GM12878 (cell line): ENCODE results near the gene TP73. TPM values are rescaled to one million over a fixed set of nuclear protein-coding genes. Genes with fewer than 3 reads are reported as not detected.

Experiments
- ATAC-seq: fragments of 200-7000 bp; cut with Tn5 transposase; 3 replicates; pipeline ENCODE4 v1.9.1; 2020; ENCODE audit warnings: mild to moderate bottlenecking, moderate library complexity
- BruUV-seq: library from RNA; stranded (reverse); fragments of 400-500 nt; replicated peaks from 2 replicates; lab custom pipeline; 2021; lab: Mats Ljungman, UMichigan
- CTCF ChIA-PET: fragments of 300-600 bp; sonication (Branson Sonifier 250); formaldehyde crosslinking; extraction: SDS; loops from one replicate; lab custom pipeline; 2021; ENCODE audit warnings: inconsistent platforms; lab: Yijun Ruan, JAX
- POLR2A ChIA-PET: fragments of 350-600 bp; formaldehyde crosslinking; extraction: SDS; loops from one replicate; lab custom pipeline; 2021; ENCODE audit warnings: inconsistent platforms; lab: Charles Lee
- RAD21 ChIA-PET: fragments of 300-600 bp; sonication (Branson Sonifier 250); formaldehyde crosslinking; loops from one replicate; lab custom pipeline; 2023; ENCODE audit warnings: antibody characterized with exemption; ENCODE audit not compliant: unreplicated experiment; lab: Charles Lee
- SMC1A ChIA-PET: fragments of 300-600 bp; sonication (Branson Sonifier 250); formaldehyde crosslinking; loops from one replicate; lab custom pipeline; 2023; ENCODE audit not compliant: unreplicated experiment, uncharacterized antibody; lab: Charles Lee
- DNase-seq: peaks from one replicate; pipeline ENCODE4 v3.0.0-alpha.2; 2011; ENCODE audit warnings: low read depth, low spot score
- FAIRE-seq: peaks from 3 replicates; lab custom pipeline; 2011; peaks lifted over from hg19 to GRCh38; lab: Jason Lieb, UNC
- H2AFZ ChIP-seq: 2 replicates; pipeline ENCODE4 v1.6.0; 2011; ENCODE audit warnings: low read depth, low read length, control low read depth; ENCODE audit not compliant: control insufficient read depth
- H3K27ac ChIP-seq: 2 replicates; pipeline ENCODE4 v1.5.1; 2011; ENCODE audit warnings: control low read depth; ENCODE audit not compliant: control insufficient read depth, insufficient read depth
- H3K27me3 ChIP-seq, 2 experiments: replicated peaks in 1 of 2; 2 replicates each; pipeline versions ENCODE4 v1.6.0 to v1.6.1; 2011; ENCODE audit warnings: low read length in 1 of 2; ENCODE audit not compliant: control insufficient read depth in 2 of 2, insufficient read depth in 2 of 2
- H3K36me3 ChIP-seq, 2 experiments: 2 replicates each; pipeline ENCODE4 v1.5.1; 2011; ENCODE audit warnings: low read length in 1 of 2; ENCODE audit not compliant: control insufficient read depth in 2 of 2, insufficient read depth in 2 of 2
- H3K4me1 ChIP-seq: 2 replicates; pipeline ENCODE4 v1.6.1; 2011; ENCODE audit warnings: mild to moderate bottlenecking, low read length, moderate library complexity, mixed read lengths; ENCODE audit not compliant: control insufficient read depth, insufficient read depth
- H3K4me2 ChIP-seq: 2 replicates; pipeline ENCODE4 v1.6.0; 2011; ENCODE audit warnings: control low read depth; ENCODE audit not compliant: control insufficient read depth, insufficient read depth
- H3K4me3 ChIP-seq: fragments of 200-600 bp; sonication (generic); 2 replicates; pipeline ENCODE4 v1.5.1; 2016
- H3K79me2 ChIP-seq: 2 replicates; pipeline ENCODE4 v1.6.0; 2011; ENCODE audit warnings: low read length; ENCODE audit not compliant: control insufficient read depth, insufficient read depth
- H3K9ac ChIP-seq: 2 replicates; pipeline ENCODE4 v1.8.0; 2011; ENCODE audit warnings: low read length, control low read depth, mixed read lengths; ENCODE audit not compliant: control insufficient read depth, insufficient read depth
- H3K9me3 ChIP-seq: replicated peaks from 3 replicates; pipeline ENCODE4 v1.5.1; 2011; ENCODE audit warnings: mild to moderate bottlenecking, low read length; ENCODE audit not compliant: control insufficient read depth, insufficient read depth
- H4K20me1 ChIP-seq: 2 replicates; pipeline ENCODE4 v1.6.0; 2011; ENCODE audit not compliant: control insufficient read depth, insufficient read depth
- FOXK2 ChIP-seq: fragments of 450-650 bp; IDR thresholded peaks from 2 replicates; pipeline ENCODE4 v1.6.1; 2017; ENCODE audit warnings: mild to moderate bottlenecking, moderate library complexity
- HDAC2 ChIP-seq: fragments of 200-600 bp; sonication (generic); IDR thresholded peaks from 2 replicates; pipeline ENCODE4 v1.6.1; 2017
- HDAC6 ChIP-seq: fragments of 200-600 bp; sonication (generic); IDR thresholded peaks from one replicate; pipeline ENCODE4 v1.8.0; 2017; ENCODE audit warnings: antibody characterized with exemption; ENCODE audit not compliant: unreplicated experiment
- KLF5 ChIP-seq: fragments of 450-650 bp; IDR thresholded peaks from 2 replicates; pipeline ENCODE4 v1.6.1; 2014; ENCODE audit warnings: mild to moderate bottlenecking; ENCODE audit not compliant: partially characterized antibody
- MEF2A ChIP-seq: IDR thresholded peaks from 2 replicates; pipeline ENCODE4 v1.6.1; 2011; ENCODE audit warnings: low read depth, mild to moderate bottlenecking, low read length, moderate library complexity; ENCODE audit not compliant: insufficient read depth
- NFXL1 ChIP-seq: fragments of 450-650 bp; IDR thresholded peaks from 2 replicates; pipeline ENCODE4 v1.6.1; 2017; ENCODE audit warnings: antibody characterized with exemption, mild to moderate bottlenecking, borderline replicate concordance
- NFYA ChIP-seq: IDR thresholded peaks from 2 replicates; pipeline ENCODE4 v1.6.1; 2011; ENCODE audit warnings: low read depth, mild to moderate bottlenecking, low read length, improper control_type of control experiment, borderline replicate concordance
- NKRF ChIP-seq: fragments of 450-650 bp; conservative IDR thresholded peaks from 2 replicates; pipeline ENCODE4 v1.6.1; 2017; ENCODE audit warnings: mild to moderate bottlenecking, moderate library complexity
- NR2F1 ChIP-seq: fragments of 450-650 bp; conservative IDR thresholded peaks from 2 replicates; pipeline ENCODE4 v1.6.1; 2017; ENCODE audit warnings: mild to moderate bottlenecking
- POLR2AphosphoS5 ChIP-seq: IDR thresholded peaks from 2 replicates; pipeline ENCODE4 v1.6.1; 2011; ENCODE audit warnings: mild to moderate bottlenecking, low read length, inconsistent platforms
- RELA ChIP-seq: fragments of 450-650 bp; IDR thresholded peaks from 2 replicates; pipeline ENCODE4 v1.8.0; 2014; ENCODE audit warnings: borderline replicate concordance; ENCODE audit not compliant: partially characterized antibody
- RELB ChIP-seq: fragments of 450-650 bp; IDR thresholded peaks from 2 replicates; pipeline ENCODE4 v1.6.1; 2017; ENCODE audit warnings: low read depth, mild to moderate bottlenecking, moderate library complexity
- RFX5 ChIP-seq: IDR thresholded peaks from 2 replicates; pipeline ENCODE4 v1.6.1; 2011; ENCODE audit warnings: low read depth, low read length, improper control_type of control experiment
- SREBF2 ChIP-seq: IDR thresholded peaks from 2 replicates; pipeline ENCODE4 v1.6.1; 2012; ENCODE audit warnings: mild to moderate bottlenecking, low read length
- STAT3 ChIP-seq: IDR thresholded peaks from 2 replicates; pipeline ENCODE4 v1.6.1; 2011; ENCODE audit warnings: low read depth, low read length, improper control_type of control experiment
- ZNF622 ChIP-seq: fragments of 450-650 bp; IDR thresholded peaks from 2 replicates; pipeline ENCODE4 v1.6.1; 2017; ENCODE audit warnings: mild to moderate bottlenecking, inconsistent platforms
- WGBS: methylation state at CpG from one replicate; pipeline ENCODE4 v1.1.6; 2016; ENCODE audit warnings: low lambda C conversion rate; ENCODE audit not compliant: insufficient replicate concordance, insufficient coverage; ENCODE audit errors: missing lambda C conversion rate; 5-methylcytosine and 5-hydroxymethylcytosine counted together
- in situ Hi-C: fragments of 300-500 bp; cut with MboI; formaldehyde crosslinking; loops from 9 replicates; pipeline ENCODE4 v1.14.3; 2018; ENCODE audit warnings: mixed read lengths
- intact Hi-C: fragments of 100-400 bp; cut with micrococcal nuclease; formaldehyde crosslinking; loops from one replicate; pipeline ENCODE4 v1.14.2; 2022; ENCODE audit not compliant: unreplicated experiment
- polyA plus RNA-seq, 11 experiments: library from polyadenylated mRNA; depleted of rRNA in 4 of 11; unstranded in 6 of 11; stranded (reverse) in 5 of 11; fragments of >200 nt; fragmentation: Nextera tagmentation in 4 of 11; fragmentation: Illumina TruSeq in 1 of 11; extraction: Ambion mirVana in 4 of 11; extraction: Trizol in 1 of 11; gene quantifications; 1 replicate in 1 of 11; 2 replicates in 10 of 11; pipeline versions ENCODE4 v1.2.1 to v1.2.3, GENCODE V29; 2011 to 2016; ENCODE audit warnings: inconsistent platforms in 2 of 11, missing spikeins in 2 of 11, low read depth in 1 of 11
- total RNA-seq, 4 experiments: library from RNA; depleted of rRNA in 3 of 4; stranded (reverse); fragments of >200 nt in 3 of 4; fragmentation: Illumina TruSeq in 1 of 4; extraction: Trizol in 1 of 4; gene quantifications; 2 replicates each; pipeline versions ENCODE4 v1.2.1 to v1.2.3, GENCODE V29; 2013 to 2021
- TF ChIP-seq, protein P1 (sequence below): fragments of 150-350 bp; IDR thresholded peaks from 2 replicates; pipeline ENCODE4 v1.6.1; 2016; ENCODE audit warnings: low read depth, low read length

The TP73 gene
- total and polyA plus RNA-seq, 10 of the 15 experiments (the other 5 are each of a cell fraction or from before 2014, with no cell fraction given) = 0.08 to 54.2 (median 14.9) TPM

DNA sequence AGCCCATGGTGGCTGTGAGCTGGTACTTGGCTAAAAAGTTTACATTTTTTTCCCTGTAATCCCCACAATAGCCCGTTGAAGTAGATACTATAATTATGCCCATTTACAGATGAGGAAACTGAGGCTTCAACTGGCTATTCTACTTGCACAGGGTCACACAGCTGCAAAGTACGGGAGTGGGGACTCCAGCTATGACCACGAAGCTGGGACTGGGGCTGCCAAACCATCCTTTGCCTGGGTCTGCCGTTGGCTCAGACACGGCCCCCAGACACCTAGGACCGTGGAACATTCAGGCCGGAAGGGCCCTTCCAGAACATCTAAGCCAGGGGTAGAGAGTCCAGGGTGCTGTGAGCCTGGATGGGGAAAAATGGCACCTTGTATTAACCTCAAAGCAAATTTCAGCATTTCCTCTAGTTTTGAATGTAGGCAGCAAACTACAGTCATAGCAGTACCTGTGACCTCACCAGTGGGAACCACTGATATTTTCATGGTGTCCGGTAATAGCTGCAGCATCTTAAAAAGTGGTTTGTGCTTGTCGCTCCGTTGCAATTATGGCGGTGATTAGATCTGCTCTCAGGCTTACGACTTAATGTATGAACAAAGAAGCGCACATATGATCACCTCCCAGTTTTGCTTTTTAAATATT, 4.3 kb downstream of the TP73 start:
- H3K4me2 ChIP-seq = peak overlapping the region; percentile 76
- in situ Hi-C loops = no loop called here
- ChIA-PET SMC1A (interaction anchor here (0.8 to 7.7 kb wide), 7 partner anchors 10 to 141 kb away, joined by 3 to 117 read pairs (median 3); no protein-coding TSS in a partner anchor), CTCF (interaction anchor here (1.1 to 7.7 kb wide), 6 partner anchors 8 to 64 kb away, joined by 4 to 91 read pairs (median 12); no protein-coding TSS in a partner anchor), RAD21 (interaction anchor here (0.7 to 6.3 kb wide), 4 partner anchors 9 to 139 kb away, joined by 3 to 117 read pairs (median 60); no protein-coding TSS in a partner anchor), POLR2A (interaction anchor here (0.6 to 11.3 kb wide), 4 partner anchors 10 to 1130 kb away, joined by 4 to 184 read pairs (median 57); partner anchors contain the start of gene PANK4)
- no TSS peak for BruUV-seq
- peak overlapping the region; percentile 65 for H3K9ac ChIP-seq
- FAIRE-seq (peak; percentile 92), ATAC-seq (peak; percentile 64), DNase-seq (peak; percentile 92)
- H2AFZ ChIP-seq = no peak overlapping the region
- peak overlapping the region; percentile 93 for H3K27ac ChIP-seq
- no peaks in the 10 kb centered on the region for H3K9me3 ChIP-seq
- H4K20me1 ChIP-seq = no peaks in the 10 kb centered on the region
- peak overlapping the region; percentile 66 for H3K4me3 ChIP-seq
- under 1% methylated on average over 13 of the region's 13 CpGs for WGBS
- no peaks in the 10 kb centered on the region for H3K27me3 ChIP-seq
- peaks cover 94% of the 10 kb centered on the region for H3K79me2 ChIP-seq
- H3K36me3 ChIP-seq = peaks cover 0 to 2% of the 10 kb centered on the region in 2 experiments; a peak in 2 of 4 replicates
- peaks cover 48% of the 10 kb centered on the region for H3K4me1 ChIP-seq
- intact Hi-C loops = loop anchor here (1.0 kb wide), 2 partner anchors 10 to 21 kb away; no protein-coding TSS in a partner anchor
- no peak; the same call in 1 of the 2 replicates for TF ChIP-seq NKRF
- 0 out of 2 replicates have a peak, but pooled peaks have one; percentile 22 for TF ChIP-seq RFX5
- TF ChIP-seq RELA = no peak
- TF ChIP-seq FOXK2 = no peak
- TF ChIP-seq MEF2A = peak; percentile 93
- TF ChIP-seq KLF5 = no peak
- TF ChIP-seq HDAC2 = no peak; the same call in 1 of the 2 replicates
- peak; percentile 71 for TF ChIP-seq POLR2AphosphoS5
- peak; percentile 80 for TF ChIP-seq RELB
- TF ChIP-seq, protein P1, sequence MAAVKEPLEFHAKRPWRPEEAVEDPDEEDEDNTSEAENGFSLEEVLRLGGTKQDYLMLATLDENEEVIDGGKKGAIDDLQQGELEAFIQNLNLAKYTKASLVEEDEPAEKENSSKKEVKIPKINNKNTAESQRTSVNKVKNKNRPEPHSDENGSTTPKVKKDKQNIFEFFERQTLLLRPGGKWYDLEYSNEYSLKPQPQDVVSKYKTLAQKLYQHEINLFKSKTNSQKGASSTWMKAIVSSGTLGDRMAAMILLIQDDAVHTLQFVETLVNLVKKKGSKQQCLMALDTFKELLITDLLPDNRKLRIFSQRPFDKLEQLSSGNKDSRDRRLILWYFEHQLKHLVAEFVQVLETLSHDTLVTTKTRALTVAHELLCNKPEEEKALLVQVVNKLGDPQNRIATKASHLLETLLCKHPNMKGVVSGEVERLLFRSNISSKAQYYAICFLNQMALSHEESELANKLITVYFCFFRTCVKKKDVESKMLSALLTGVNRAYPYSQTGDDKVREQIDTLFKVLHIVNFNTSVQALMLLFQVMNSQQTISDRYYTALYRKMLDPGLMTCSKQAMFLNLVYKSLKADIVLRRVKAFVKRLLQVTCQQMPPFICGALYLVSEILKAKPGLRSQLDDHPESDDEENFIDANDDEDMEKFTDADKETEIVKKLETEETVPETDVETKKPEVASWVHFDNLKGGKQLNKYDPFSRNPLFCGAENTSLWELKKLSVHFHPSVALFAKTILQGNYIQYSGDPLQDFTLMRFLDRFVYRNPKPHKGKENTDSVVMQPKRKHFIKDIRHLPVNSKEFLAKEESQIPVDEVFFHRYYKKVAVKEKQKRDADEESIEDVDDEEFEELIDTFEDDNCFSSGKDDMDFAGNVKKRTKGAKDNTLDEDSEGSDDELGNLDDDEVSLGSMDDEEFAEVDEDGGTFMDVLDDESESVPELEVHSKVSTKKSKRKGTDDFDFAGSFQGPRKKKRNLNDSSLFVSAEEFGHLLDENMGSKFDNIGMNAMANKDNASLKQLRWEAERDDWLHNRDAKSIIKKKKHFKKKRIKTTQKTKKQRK = no peak
- no peak for TF ChIP-seq NFYA
- no peak for TF ChIP-seq HDAC6
- peak; percentile 81; the same call in 1 of the 2 replicates for TF ChIP-seq STAT3
- no peak for TF ChIP-seq SREBF2
- TF ChIP-seq NFXL1 = no peak
- no peak for TF ChIP-seq ZNF622
- TF ChIP-seq NR2F1 = peak; percentile 77
